B cell (primary cell): ENCODE data around the gene APLP2. TPM values are rescaled to one million over a fixed set of nuclear protein-coding genes. Genes with fewer than 3 reads are reported as not detected.

Experiments used
- ATAC-seq: fragments of 200-7000 bp; cut with Tn5 transposase; one replicate; pipeline ENCODE4 v1.10.0; 2021; ENCODE audit warnings: low read depth, mild to moderate bottlenecking, moderate number of reproducible peaks, moderate library complexity
- CTCF ChIA-PET: fragments of 350-600 bp; sonication (Branson Sonifier 250); formaldehyde crosslinking; loops from one replicate; lab custom pipeline; 2021; ENCODE audit warnings: antibody characterized with exemption, inconsistent platforms; lab: Charles Lee
- POLR2A ChIA-PET: fragments of 350-600 bp; sonication (Branson Sonifier 250); formaldehyde crosslinking; loops from one replicate; lab custom pipeline; 2021; ENCODE audit warnings: antibody characterized with exemption; lab: Charles Lee
- DNase-seq: peaks from one replicate; pipeline ENCODE4 v3.0.0; 2013
- H2AFZ ChIP-seq: 2 replicates; pipeline ENCODE4 v1.6.1; 2012; ENCODE audit warnings: mild to moderate bottlenecking, low read depth, low read length; ENCODE audit not compliant: insufficient read depth, poor library complexity, severe bottlenecking
- H3K27ac ChIP-seq, 2 donors: 1 replicate in 1 of 2; 2 replicates in 1 of 2; pipeline ENCODE4 v1.5.1; 2012 to 2013; ENCODE audit warnings: low read length in 2 of 2, mild to moderate bottlenecking in 2 of 2, moderate library complexity in 1 of 2
- H3K27me3 ChIP-seq, 4 experiments: fragments of 200-600 bp in 1 of 4; sonication (generic) in 1 of 4; replicated peaks in 1 of 4; 1 replicate in 2 of 4; 2 replicates in 2 of 4; pipeline versions ENCODE4 v1.6.1 to v1.7.0; 2013 to 2016; ENCODE audit warnings: low read length in 3 of 4, mild to moderate bottlenecking in 2 of 4, mixed read lengths in 1 of 4, moderate library complexity in 1 of 4; ENCODE audit not compliant: insufficient read depth in 4 of 4, control insufficient read depth in 3 of 4; ENCODE audit errors: control extremely low read depth in 1 of 4
- H3K36me3 ChIP-seq, 2 experiments: replicated peaks in 1 of 2; 1 replicate in 1 of 2; 2 replicates in 1 of 2; pipeline versions ENCODE4 v1.6.1 to v1.7.1; 2013; ENCODE audit warnings: low read length in 1 of 2; ENCODE audit not compliant: insufficient read depth in 2 of 2, control insufficient read depth in 1 of 2; ENCODE audit errors: control extremely low read depth in 1 of 2, extremely low read depth in 1 of 2
- H3K4me1 ChIP-seq, 2 donors: fragments of 200-600 bp in 1 of 2; sonication (generic) in 1 of 2; 1 replicate in 1 of 2; 2 replicates in 1 of 2; pipeline versions ENCODE4 v1.5.1 to v1.6.1; 2013 to 2017; ENCODE audit warnings: low read length in 2 of 2; ENCODE audit not compliant: control insufficient read depth in 2 of 2, insufficient read depth in 2 of 2
- H3K4me2 ChIP-seq: replicated peaks from 2 replicates; pipeline ENCODE3; 2012; ENCODE audit warnings: mild to moderate bottlenecking, low read depth, low read length; ENCODE audit not compliant: poor library complexity, severe bottlenecking
- H3K4me3 ChIP-seq, 5 experiments: fragments of 200-600 bp in 1 of 5; sonication (generic) in 1 of 5; 1 replicate in 3 of 5; 2 replicates in 2 of 5; pipeline versions ENCODE4 v1.5.1 to v1.7.0; 2011 to 2016; ENCODE audit warnings: low read length in 4 of 5, mild to moderate bottlenecking in 4 of 5, low read depth in 2 of 5, control low read depth in 1 of 5, moderate library complexity in 1 of 5; ENCODE audit not compliant: insufficient read depth in 1 of 5; ENCODE audit errors: control extremely low read depth in 1 of 5, extremely low read depth in 1 of 5
- H3K79me2 ChIP-seq: fragments of 200-600 bp; sonication (generic); one replicate; pipeline ENCODE4 v1.6.0; 2016; ENCODE audit warnings: low read length; ENCODE audit not compliant: control insufficient read depth, insufficient read depth
- H3K9ac ChIP-seq: fragments of 200-600 bp; sonication (generic); 2 replicates; pipeline ENCODE4 v1.6.1; 2017; ENCODE audit warnings: mild to moderate bottlenecking, low read length, moderate library complexity
- H3K9me3 ChIP-seq, 3 donors: one replicate each; pipeline versions ENCODE4 v1.6.1 to v1.7.1; 2013; ENCODE audit warnings: low read length in 2 of 3; ENCODE audit not compliant: control insufficient read depth in 2 of 3, insufficient read depth in 1 of 3; ENCODE audit errors: control extremely low read depth in 1 of 3
- H4K20me1 ChIP-seq: 2 replicates; pipeline ENCODE4 v1.6.0; 2012; ENCODE audit warnings: mild to moderate bottlenecking, low read length; ENCODE audit not compliant: insufficient read depth, control insufficient read depth, poor library complexity, severe bottlenecking
- H3K27ac Mint-ChIP-seq: one replicate; pipeline ENCODE4 v1.8.0; 2021; ENCODE audit warnings: mixed read lengths
- H3K27me3 Mint-ChIP-seq: one replicate; pipeline ENCODE4 v1.8.0; 2021; ENCODE audit warnings: mixed read lengths
- H3K4me1 Mint-ChIP-seq: one replicate; pipeline ENCODE4 v1.8.0; 2021; ENCODE audit warnings: mixed read lengths
- H3K4me3 Mint-ChIP-seq: one replicate; pipeline ENCODE4 v1.8.0; 2021; ENCODE audit warnings: mixed read lengths
- H3K9me3 Mint-ChIP-seq: one replicate; pipeline ENCODE4 v1.8.0; 2022; ENCODE audit warnings: mixed read lengths; ENCODE audit not compliant: insufficient read depth
- CTCF ChIP-seq: fragments of 200-600 bp; IDR thresholded peaks from one replicate; pipeline ENCODE4 v1.8.0; 2022; ENCODE audit warnings: antibody characterized with exemption, mild to moderate bottlenecking
- EZH2 ChIP-seq: IDR thresholded peaks from 2 replicates; pipeline ENCODE4 v1.6.1; 2012; ENCODE audit warnings: borderline replicate concordance, low read depth, mild to moderate bottlenecking, moderate library complexity, low read length; ENCODE audit not compliant: insufficient read depth, poor library complexity, severe bottlenecking
- WGBS: methylation state at CpG from one replicate; pipeline ENCODE4 v1.1.5; 2013; ENCODE audit warnings: missing lambda C conversion rate; ENCODE audit not compliant: insufficient coverage; 5-methylcytosine and 5-hydroxymethylcytosine counted together
- intact Hi-C: fragments of 100-400 bp; cut with micrococcal nuclease; formaldehyde crosslinking; loops from one replicate; pipeline ENCODE4 v1.10.0; 2022
- polyA plus RNA-seq: library from polyadenylated mRNA; depleted of rRNA; stranded (reverse); fragments of >200 nt; gene quantifications from 2 replicates; pipeline ENCODE4 v1.2.3, GENCODE V29; 2012
- total RNA-seq, 2 donors: library from RNA; stranded (reverse); fragments of 120-200 nt in 1 of 2; gene quantifications; 1 replicate in 1 of 2; 2 replicates in 1 of 2; pipeline versions ENCODE4 v1.2.3 to v1.2.4, GENCODE V29; 2013 to 2022

Gene APLP2
- total and polyA plus RNA-seq, 2 donors (not counting 1 experiment from before 2014, with no cell fraction given), result 84.2 to 102 TPM

DNA sequence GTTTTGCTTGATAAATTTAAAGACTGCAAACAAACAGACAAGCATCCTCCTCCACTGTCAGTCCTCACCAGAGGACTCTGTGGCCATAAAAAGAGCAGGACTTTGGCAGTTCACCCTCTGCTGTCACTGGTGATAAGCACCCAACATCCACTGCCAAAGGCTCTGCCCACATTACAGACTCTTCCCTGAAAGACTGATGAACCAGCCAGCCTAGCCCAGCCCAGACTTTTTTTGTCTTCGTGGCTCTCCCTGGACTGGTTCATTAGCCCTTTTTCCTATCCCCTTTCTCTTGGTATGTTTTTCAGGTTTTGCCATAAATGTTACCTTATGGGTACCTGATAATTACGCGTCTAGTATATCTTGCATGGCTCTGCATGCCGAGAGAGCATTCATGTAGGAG is 104.9 kb downstream of the APLP2 start:
- 100% methylated on average over 3 of the region's 4 CpGs for WGBS
- Histone ChIP-seq H3K27me3 (no peaks in the 10 kb centered on the region), H3K9me3 (peaks cover 0 to 10% (median 0%) of the 10 kb centered on the region in 3 donors), H3K79me2 (peaks cover 5% of the 10 kb centered on the region), H3K9ac (no peak overlapping the region), H3K4me2 (no peak overlapping the region), H2AFZ (no peak overlapping the region), H3K36me3 (no peaks in the 10 kb centered on the region), H3K4me1 (peaks cover 22 to 29% of the 10 kb centered on the region in 2 donors), H3K4me3 (no peak overlapping the region), H3K27ac (no peak overlapping the region), H4K20me1 (no peaks in the 10 kb centered on the region)
- Mint-ChIP-seq H3K4me3 (no peak overlapping the region), H3K27me3 (no peaks in the 10 kb centered on the region), H3K9me3 (peaks cover 4% of the 10 kb centered on the region), H3K4me1 (peaks cover 50% of the 10 kb centered on the region), H3K27ac (no peak overlapping the region)
- TF ChIP-seq CTCF (no peak), EZH2 (no peak)
- CTCF ChIA-PET, result no interaction called here
- DNase-seq (no peak), ATAC-seq (no peak)
- POLR2A ChIA-PET, result no interaction called here
- intact Hi-C loops, result no loop called here

DNA sequence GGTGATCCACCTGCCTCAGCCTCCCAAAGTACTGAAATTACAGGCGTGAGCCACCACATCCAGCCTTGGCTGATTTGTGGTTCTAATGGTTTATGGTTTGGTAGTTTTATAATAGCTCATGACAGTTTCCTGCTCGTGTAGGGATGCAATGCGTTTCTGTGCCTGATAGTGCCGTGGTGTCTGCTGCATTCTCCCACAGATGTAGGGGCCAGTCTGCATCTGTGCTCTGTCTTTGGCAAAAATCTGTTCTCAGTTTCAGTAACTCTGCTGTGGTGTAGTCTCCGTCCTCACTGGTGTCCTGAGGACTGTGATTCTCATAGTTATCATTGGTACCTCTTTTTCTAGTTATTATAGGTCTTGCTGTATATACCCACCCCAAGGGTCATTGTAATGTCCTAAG is 106.2 kb downstream of the APLP2 start:
- H4K20me1 ChIP-seq, result no peaks in the 10 kb centered on the region
- DNase-seq (no peak), ATAC-seq (no peak)
- no peak overlapping the region for H3K9ac ChIP-seq
- TF ChIP-seq EZH2 (no peak), CTCF (no peak)
- Mint-ChIP-seq H3K4me3 (no peak overlapping the region), H3K4me1 (peaks cover 50% of the 10 kb centered on the region), H3K27ac (no peak overlapping the region), H3K27me3 (no peaks in the 10 kb centered on the region), H3K9me3 (peaks cover 4% of the 10 kb centered on the region)
- CTCF ChIA-PET, result no interaction called here
- H3K27ac ChIP-seq, result no peak overlapping the region
- H3K79me2 ChIP-seq, result no peaks in the 10 kb centered on the region
- H3K27me3 ChIP-seq, result no peaks in the 10 kb centered on the region
- no peaks in the 10 kb centered on the region for H3K36me3 ChIP-seq
- POLR2A ChIA-PET, result no interaction called here
- H3K9me3 ChIP-seq, result peaks cover 0 to 3% (median 0%) of the 10 kb centered on the region in 3 donors
- 57% methylated on average over 4 of the region's 5 CpGs for WGBS
- intact Hi-C loops, result no loop called here
- no peak overlapping the region for H2AFZ ChIP-seq
- no peak overlapping the region for H3K4me2 ChIP-seq
- peaks cover 26 to 32% of the 10 kb centered on the region in 2 donors for H3K4me1 ChIP-seq
- H3K4me3 ChIP-seq, result no peak overlapping the region
